ENCODE results near the gene LRRFIP1. TPM values are rescaled to one million over a fixed set of nuclear protein-coding genes. Genes with fewer than 3 reads are reported as not detected.

The LRRFIP1 gene
- total RNA-seq, 1 donor: 49.0 TPM

GRCh38 chr2:237714690-237715458, 87.5 kb downstream of the LRRFIP1 start:
- DNase-seq (ENCODE audit: low read depth): peak; percentile 73
- TF ChIP-seq CTCF (IDR thresholded peaks at IDR 0.05; ENCODE audit: insufficient read depth, low read length): no peak
- no peak overlapping the region for H3K4me3 ChIP-seq (ENCODE audit: low read depth, low read length)

- TF ChIP-seq CTCF (IDR thresholded peaks at IDR 0.05; ENCODE audit: insufficient read depth, low read length): no peak
- no peak for DNase-seq (ENCODE audit: low read depth)
- no peak overlapping the region for H3K4me3 ChIP-seq (ENCODE audit: low read depth, low read length)
These were observed 88.1 kb downstream of the LRRFIP1 start for GRCh38 chr2:237715459-237715947.

GRCh38 chr2:237716011-237716410, 88.6 kb downstream of the LRRFIP1 start:
- peak; percentile 42 for DNase-seq (ENCODE audit: low read depth)
- H3K4me3 ChIP-seq (ENCODE audit: low read depth, low read length): no peak overlapping the region
- no peak for TF ChIP-seq CTCF (IDR thresholded peaks at IDR 0.05; ENCODE audit: insufficient read depth, low read length)

- TF ChIP-seq CTCF (IDR thresholded peaks at IDR 0.05; ENCODE audit: insufficient read depth, low read length): no peak
- H3K4me3 ChIP-seq (ENCODE audit: low read depth, low read length): no peak overlapping the region
- no peak for DNase-seq (ENCODE audit: low read depth)
These were observed 90.2 kb downstream of the LRRFIP1 start for GRCh38 chr2:237717366-237718276.

- DNase-seq (ENCODE audit: low read depth): no peak
- H3K4me3 ChIP-seq (ENCODE audit: low read depth, low read length): no peak overlapping the region
- TF ChIP-seq CTCF (IDR thresholded peaks at IDR 0.05; ENCODE audit: insufficient read depth, low read length): no peak
These were observed 90.9 kb downstream of the LRRFIP1 start for GRCh38 chr2:237718277-237718634.

GRCh38 chr2:237720444-237720843, 93.1 kb downstream of the LRRFIP1 start:
- H3K4me3 ChIP-seq (ENCODE audit: low read depth, low read length): no peak overlapping the region
- DNase-seq (ENCODE audit: low read depth): no peak
- TF ChIP-seq CTCF (IDR thresholded peaks at IDR 0.05; ENCODE audit: insufficient read depth, low read length): no peak

Data from fibroblast of the aortic adventitia (primary cell).